Esophagus squamous epithelium (tissue), 4 donors: ENCODE results near the gene KRTAP16-1.

Source experiments
- POLR2A ChIP-seq, 4 donors: fragments of 450-650 bp; IDR thresholded peaks; one replicate each; pipeline ENCODE4 v1.6.1; 2017; ENCODE audit warnings: antibody characterized with exemption in 4 of 4, mild to moderate bottlenecking in 4 of 4, moderate library complexity in 3 of 4
- TF ChIP-seq, protein P1 (sequence below), 6 experiments: fragments of 450-650 bp in 4 of 6; fragments of 200-600 bp in 2 of 6; sonication (generic) in 2 of 6; IDR thresholded peaks; one replicate each; pipeline ENCODE4 v1.5.1; 2016 to 2019; ENCODE audit warnings: antibody characterized with exemption in 6 of 6, mild to moderate bottlenecking in 4 of 6, moderate library complexity in 4 of 6

- TF ChIP-seq, protein P1, sequence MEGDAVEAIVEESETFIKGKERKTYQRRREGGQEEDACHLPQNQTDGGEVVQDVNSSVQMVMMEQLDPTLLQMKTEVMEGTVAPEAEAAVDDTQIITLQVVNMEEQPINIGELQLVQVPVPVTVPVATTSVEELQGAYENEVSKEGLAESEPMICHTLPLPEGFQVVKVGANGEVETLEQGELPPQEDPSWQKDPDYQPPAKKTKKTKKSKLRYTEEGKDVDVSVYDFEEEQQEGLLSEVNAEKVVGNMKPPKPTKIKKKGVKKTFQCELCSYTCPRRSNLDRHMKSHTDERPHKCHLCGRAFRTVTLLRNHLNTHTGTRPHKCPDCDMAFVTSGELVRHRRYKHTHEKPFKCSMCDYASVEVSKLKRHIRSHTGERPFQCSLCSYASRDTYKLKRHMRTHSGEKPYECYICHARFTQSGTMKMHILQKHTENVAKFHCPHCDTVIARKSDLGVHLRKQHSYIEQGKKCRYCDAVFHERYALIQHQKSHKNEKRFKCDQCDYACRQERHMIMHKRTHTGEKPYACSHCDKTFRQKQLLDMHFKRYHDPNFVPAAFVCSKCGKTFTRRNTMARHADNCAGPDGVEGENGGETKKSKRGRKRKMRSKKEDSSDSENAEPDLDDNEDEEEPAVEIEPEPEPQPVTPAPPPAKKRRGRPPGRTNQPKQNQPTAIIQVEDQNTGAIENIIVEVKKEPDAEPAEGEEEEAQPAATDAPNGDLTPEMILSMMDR (IDR thresholded peaks at IDR 0.05), result no peak
- TF ChIP-seq POLR2A (IDR thresholded peaks at IDR 0.05), result no peak
Measured at GRCh38 chr17:41271858-41272257, 37.3 kb downstream of the KRTAP16-1 start.
